GM12878 (cell line): ENCODE results near the gene HLA-G.

Experiments
- HDAC2 ChIP-seq: fragments of 200-600 bp; sonication (generic); IDR thresholded peaks from 2 replicates; pipeline ENCODE4 v1.6.1; 2017
- MYC ChIP-seq: IDR thresholded peaks from 2 replicates; pipeline ENCODE4 v1.6.1; 2011; ENCODE audit warnings: mild to moderate bottlenecking, low read length, moderate library complexity, inconsistent platforms; ENCODE audit not compliant: insufficient read depth, insufficient replicate concordance, insufficient read length, severe bottlenecking
- NFYA ChIP-seq: IDR thresholded peaks from 2 replicates; pipeline ENCODE4 v1.6.1; 2011; ENCODE audit warnings: low read depth, mild to moderate bottlenecking, low read length, improper control_type of control experiment, borderline replicate concordance
- POLR2AphosphoS5 ChIP-seq: IDR thresholded peaks from 2 replicates; pipeline ENCODE4 v1.6.1; 2011; ENCODE audit warnings: mild to moderate bottlenecking, low read length, inconsistent platforms
- YY1 ChIP-seq: IDR thresholded peaks from 2 replicates; pipeline ENCODE4 v1.6.1; 2011; ENCODE audit warnings: low read depth, mild to moderate bottlenecking, low read length

GRCh38 chr6:29810371-29810770 lies 17.3 kb upstream of the HLA-G start:
- no peak for TF ChIP-seq YY1
- no peak for TF ChIP-seq MYC
- TF ChIP-seq HDAC2 = no peak
- TF ChIP-seq NFYA = no peak
- no peak for TF ChIP-seq POLR2AphosphoS5
